GM12864 (cell line): ENCODE results near the gene RHBDL2.
"Not testable (repeated sequence)": the region's sequence is repeated elsewhere in the genome, so short reads cannot be mapped to it uniquely, and the experiment has no call there.

Experiments used
- DNase-seq: peaks from one replicate; pipeline ENCODE4 v3.0.0-alpha.2; 2011; ENCODE audit warnings: low read depth
- H3K4me3 ChIP-seq: 2 replicates; pipeline ENCODE4 v1.5.1; 2011; ENCODE audit warnings: mild to moderate bottlenecking, low read depth, low read length, control low read depth
- TF ChIP-seq, protein P1 (sequence below): IDR thresholded peaks from 2 replicates; pipeline ENCODE4 v1.5.1; 2011; ENCODE audit warnings: low read depth, mild to moderate bottlenecking, moderate library complexity, low read length, control low read depth, inconsistent platforms; ENCODE audit errors: missing control alignments

The RHBDL2 gene

DNA sequence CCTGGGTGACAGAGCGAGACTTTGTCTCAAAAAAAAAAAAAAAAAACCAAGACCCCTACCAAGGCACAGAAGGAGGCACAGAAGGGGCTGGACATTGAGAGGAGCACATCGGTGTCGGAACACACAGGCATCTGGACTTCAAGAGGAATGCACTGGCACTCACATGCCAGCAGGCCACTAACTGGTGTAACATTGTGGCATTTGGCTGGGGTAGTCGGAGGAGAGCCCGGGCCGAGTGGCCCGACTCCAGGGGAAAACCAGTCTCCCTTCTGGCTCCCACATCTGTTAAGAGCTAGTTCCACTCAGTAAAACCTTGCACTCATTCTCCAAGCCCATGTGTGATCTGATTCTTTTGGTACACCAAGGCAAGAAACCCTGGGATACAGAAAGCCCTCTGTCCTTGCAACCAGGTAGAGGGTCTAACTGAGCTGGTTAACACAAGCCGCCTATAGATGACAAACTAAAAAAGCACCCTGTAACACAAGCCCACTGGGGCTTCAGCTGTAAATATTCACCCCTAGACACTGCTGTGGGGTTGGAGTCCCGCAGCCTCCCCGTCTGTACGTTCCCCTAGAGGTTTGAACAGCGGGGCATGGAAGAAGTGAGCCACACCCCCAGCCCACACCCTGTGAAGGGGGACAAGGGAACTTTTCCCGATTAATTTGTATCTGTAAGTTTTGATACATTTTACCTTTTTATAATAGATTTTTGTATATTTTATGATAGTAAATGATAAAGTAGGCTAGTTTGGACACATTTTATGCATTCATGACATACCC, 32.2 kb upstream of the RHBDL2 start:
- no peak overlapping the region for H3K4me3 ChIP-seq
- no peak for DNase-seq
- TF ChIP-seq, protein P1, sequence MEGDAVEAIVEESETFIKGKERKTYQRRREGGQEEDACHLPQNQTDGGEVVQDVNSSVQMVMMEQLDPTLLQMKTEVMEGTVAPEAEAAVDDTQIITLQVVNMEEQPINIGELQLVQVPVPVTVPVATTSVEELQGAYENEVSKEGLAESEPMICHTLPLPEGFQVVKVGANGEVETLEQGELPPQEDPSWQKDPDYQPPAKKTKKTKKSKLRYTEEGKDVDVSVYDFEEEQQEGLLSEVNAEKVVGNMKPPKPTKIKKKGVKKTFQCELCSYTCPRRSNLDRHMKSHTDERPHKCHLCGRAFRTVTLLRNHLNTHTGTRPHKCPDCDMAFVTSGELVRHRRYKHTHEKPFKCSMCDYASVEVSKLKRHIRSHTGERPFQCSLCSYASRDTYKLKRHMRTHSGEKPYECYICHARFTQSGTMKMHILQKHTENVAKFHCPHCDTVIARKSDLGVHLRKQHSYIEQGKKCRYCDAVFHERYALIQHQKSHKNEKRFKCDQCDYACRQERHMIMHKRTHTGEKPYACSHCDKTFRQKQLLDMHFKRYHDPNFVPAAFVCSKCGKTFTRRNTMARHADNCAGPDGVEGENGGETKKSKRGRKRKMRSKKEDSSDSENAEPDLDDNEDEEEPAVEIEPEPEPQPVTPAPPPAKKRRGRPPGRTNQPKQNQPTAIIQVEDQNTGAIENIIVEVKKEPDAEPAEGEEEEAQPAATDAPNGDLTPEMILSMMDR = no peak

DNA sequence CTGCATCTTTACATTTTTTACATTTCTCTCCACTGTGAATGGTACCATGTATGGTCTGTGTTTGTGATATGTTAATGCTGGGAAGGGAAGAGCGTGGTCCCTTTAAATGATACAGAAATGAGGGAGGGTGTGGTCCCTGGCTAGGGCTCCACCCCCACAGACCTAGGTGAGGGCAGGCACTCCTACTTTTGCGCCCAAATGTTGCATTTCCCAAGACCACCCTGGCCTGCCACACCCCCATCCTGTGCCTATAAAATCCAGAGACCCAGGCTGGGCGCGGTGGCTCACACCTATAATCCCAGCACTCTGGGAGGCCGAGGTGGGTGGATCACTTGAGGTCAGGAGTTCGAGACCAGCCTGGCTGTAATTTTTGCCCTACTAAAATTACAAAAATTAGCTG, 31.5 kb upstream of the RHBDL2 start:
- H3K4me3 ChIP-seq, DNase-seq: not testable (repeated sequence)

DNA sequence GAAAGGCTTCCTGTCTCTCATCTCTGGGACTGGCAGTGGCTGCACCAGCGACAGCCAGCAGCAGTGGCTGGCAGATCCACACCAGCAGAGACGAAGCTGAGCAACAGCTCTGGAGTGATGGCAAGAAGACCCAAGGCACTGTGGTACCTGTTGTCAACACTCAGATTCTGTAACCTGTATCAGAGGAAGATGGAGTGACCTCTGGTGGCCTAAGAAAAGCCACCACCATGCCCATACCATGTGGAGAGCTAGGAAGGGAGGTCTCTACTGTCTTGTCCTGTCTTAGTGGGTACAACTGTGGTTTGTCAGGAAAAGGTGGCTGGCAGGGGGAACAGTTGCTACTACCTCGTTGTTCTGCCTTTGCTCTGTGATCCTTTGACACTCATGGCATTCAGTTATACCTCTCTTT, 22.5 kb upstream of the RHBDL2 start:
- no peak overlapping the region for H3K4me3 ChIP-seq
- TF ChIP-seq, protein P1 = peak; percentile 56
- no peak for DNase-seq

DNA sequence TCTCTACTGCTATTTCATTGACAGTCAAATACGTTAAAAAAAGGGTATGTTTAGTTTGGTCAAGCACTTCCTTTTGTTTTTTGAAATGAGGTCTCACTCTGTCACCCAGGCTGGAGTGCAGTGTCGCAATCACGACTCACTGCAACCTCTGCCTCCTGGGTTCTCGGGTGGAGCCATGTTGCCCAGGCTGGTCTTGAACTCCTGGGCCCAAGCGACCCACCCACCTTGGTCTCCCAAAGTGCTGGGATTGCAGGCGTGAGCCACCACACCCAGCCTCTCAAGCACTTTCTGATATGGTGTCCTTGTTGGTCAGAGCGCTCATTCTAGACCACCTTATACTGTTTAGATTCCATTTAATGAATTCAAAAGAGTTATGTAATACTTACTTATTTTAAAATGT, 20.9 kb upstream of the RHBDL2 start:
- no peak overlapping the region for H3K4me3 ChIP-seq
- TF ChIP-seq, protein P1 = no peak
- DNase-seq = no peak

DNA sequence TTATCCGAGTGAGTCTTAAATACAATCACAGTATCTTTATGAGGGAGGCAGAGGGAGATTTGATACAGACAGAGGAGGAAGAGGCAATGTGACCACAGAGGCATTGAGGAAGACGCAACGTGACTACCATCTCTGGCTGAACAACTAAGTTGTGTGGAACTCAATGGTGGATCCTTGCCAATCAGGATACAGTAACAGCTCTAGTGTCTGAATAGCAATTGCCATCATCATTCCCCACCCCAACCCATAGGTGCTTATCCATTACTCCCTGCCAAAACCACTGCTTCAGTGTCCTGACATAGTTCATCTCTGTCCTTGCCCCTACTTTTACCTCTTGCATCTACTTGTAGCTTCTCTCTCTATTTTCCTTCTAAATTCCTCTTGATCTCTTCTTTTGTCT, 20.5 kb upstream of the RHBDL2 start:
- DNase-seq = no peak
- TF ChIP-seq, protein P1 = no peak

DNA sequence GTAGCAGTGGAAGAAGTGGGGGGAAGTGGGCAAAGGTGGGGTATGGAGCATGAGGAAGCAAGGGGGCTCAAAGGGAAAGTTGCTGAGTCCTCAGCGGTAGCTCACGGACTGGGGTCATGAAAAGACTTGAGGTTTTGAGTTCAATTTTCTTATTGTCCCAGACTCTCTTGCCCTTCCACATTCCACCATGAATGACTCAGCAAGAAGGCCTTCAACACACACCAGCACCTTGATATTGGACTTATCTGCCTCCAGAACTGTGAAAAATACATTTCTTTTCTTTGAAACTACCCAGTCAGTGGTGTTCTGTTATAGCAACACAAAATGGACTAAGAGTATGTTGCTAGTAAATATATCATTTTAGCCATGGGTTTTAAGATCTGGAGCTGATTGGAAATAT, 17.3 kb upstream of the RHBDL2 start:
- no peak for DNase-seq
- H3K4me3 ChIP-seq = no peak overlapping the region
- TF ChIP-seq, protein P1 = no peak

More for the DNA sequence above, 20.5 kb upstream of the RHBDL2 start:
- H3K4me3 ChIP-seq = no peak overlapping the region

DNA sequence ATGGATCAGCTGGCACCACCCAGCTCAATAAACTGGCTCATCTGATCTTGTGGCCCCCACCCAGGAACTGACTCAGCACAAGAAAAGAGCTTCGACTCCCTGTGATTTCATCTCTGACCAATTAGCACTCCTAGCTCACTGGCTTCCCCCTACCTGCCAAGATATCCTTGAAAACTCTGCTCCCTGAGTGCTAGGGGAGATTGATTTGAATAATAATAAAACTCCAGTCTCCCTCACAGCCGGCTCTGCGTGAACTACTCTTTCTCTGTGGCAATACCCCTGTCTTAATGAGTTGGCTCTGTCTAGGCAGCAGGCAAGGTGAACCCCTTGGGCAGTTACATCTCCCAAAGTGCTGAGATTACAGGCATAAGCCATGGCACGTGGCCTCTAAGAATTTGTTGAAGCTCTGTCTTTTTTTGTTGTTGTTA, 11.8 kb upstream of the RHBDL2 start:
- DNase-seq = no peak
- TF ChIP-seq, protein P1 = no peak
- no peak overlapping the region for H3K4me3 ChIP-seq
